Measurements from ENCODE around the gene BARHL1. TPM values are rescaled to one million over a fixed set of nuclear protein-coding genes. Genes with fewer than 3 reads are reported as not detected.

The BARHL1 gene
- total and polyA plus RNA-seq, 9 of the 15 experiments (the other 6 are each of a cell fraction or from before 2014, with no cell fraction given), result not detected

GRCh38 chr9:132631685-132632084 is 49.3 kb downstream of the BARHL1 start:
- FAIRE-seq, result no peak
- Histone ChIP-seq H3K4me2 (ENCODE audit: insufficient read depth, low read length) (no peak overlapping the region), H3K9me3 (replicated peaks; ENCODE audit: control insufficient read depth, insufficient read depth, low read depth, low read length) (no peaks in the 10 kb centered on the region), H4K20me1 (replicated peaks; ENCODE audit: control insufficient read depth, insufficient read depth, low read length) (0 out of 2 replicates have a peak, but pooled peaks cover 4% of the 10 kb centered on the region), H3K4me1 (replicated peaks in 1 of 2; ENCODE audit: control insufficient read depth in 2 of 2, insufficient read depth in 2 of 2, low read length in 2 of 2) (no peaks in the 10 kb centered on the region), H3K36me3 (ENCODE audit: control insufficient read depth, insufficient read depth, low read length) (peaks cover 82% of the 10 kb centered on the region; the same call in 2 of the 3 replicates), H3K9me1 (ENCODE audit: control insufficient read depth, insufficient read depth, low read length) (no peaks in the 10 kb centered on the region), H3K27ac (ENCODE audit: extremely low read depth, low read depth, low read length) (no peak overlapping the region), H2AFZ (ENCODE audit: low read depth, low read length) (no peak overlapping the region), H3K27me3 (ENCODE audit: control insufficient read depth in 2 of 2, insufficient read depth in 2 of 2, low read length in 2 of 2) (no peaks in the 10 kb centered on the region), H3K79me2 (ENCODE audit: control insufficient read depth, insufficient read depth, low read length) (no peaks in the 10 kb centered on the region), H3K4me3 (no peak overlapping the region), H3K9ac (ENCODE audit: insufficient read depth in 1 of 2, low read depth in 2 of 2, low read length in 2 of 2) (no peak overlapping the region)
- ChIA-PET POLR2A (no interaction called here), CTCF (ENCODE audit: low intra/inter-chr PET ratio) (no interaction called here)
- in situ Hi-C loops (cut with MboI) (no loop called here), intact Hi-C loops (cut with micrococcal nuclease) (no loop called here)
- TF ChIP-seq RFX1 (IDR thresholded peaks at IDR 0.05) (peak; percentile 21; the same call in 1 of the 2 replicates), RCOR1 (IDR thresholded peaks at IDR 0.05; ENCODE audit: borderline replicate concordance in 1 of 2, low read depth in 2 of 2, low read length in 2 of 2) (no peak)
- BruUV-seq (replicated peaks), result no TSS peak
- DNase-seq (ENCODE audit: extremely low read depth in 1 of 4, low spot score in 3 of 4), result no peak
- no peak for ATAC-seq
- 84% methylated on average over 7 of the region's 7 CpGs for WGBS (ENCODE audit: insufficient coverage, low coverage, missing lambda C conversion rate)

DNA sequence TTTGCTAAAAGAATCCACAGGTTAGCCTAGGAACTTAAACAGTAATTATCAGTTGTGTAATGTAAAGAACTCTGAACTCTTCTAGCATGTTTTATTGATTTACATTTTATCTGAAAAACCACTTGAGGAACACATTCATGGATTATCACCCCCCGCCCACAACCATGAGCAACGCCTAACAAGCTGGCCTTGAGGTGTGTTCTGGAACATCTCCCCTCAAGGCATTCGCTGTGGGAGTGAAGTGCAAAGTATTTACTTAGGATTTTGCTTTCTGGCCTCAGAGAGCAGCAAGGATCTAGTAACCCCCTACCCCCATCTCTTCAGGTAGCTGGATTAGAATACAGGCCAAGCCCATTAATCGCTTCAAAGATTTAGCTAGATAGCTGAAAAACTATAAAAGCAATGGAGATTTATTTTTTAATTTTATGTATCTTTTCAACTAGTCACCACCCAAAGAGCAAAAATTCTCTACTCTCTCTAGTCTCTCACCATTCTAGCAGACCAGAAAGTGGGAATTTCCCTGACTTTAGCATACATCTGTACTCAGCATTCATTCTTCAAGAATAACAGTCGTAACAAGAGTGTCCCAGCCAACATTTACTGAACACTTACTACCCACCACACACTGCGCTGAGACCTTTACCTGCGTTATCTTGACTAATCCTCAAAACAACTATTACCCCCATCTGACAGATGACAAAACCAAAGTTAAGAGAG is 50.2 kb downstream of the BARHL1 start:
- no peak overlapping the region for H3K4me3 ChIP-seq
- H2AFZ ChIP-seq (ENCODE audit: low read depth, low read length), result no peak overlapping the region
- intact Hi-C loops (cut with micrococcal nuclease), result no loop called here
- H3K79me2 ChIP-seq (ENCODE audit: control insufficient read depth, insufficient read depth, low read length), result no peaks in the 10 kb centered on the region
- FAIRE-seq (no peak), ATAC-seq (no peak), DNase-seq (ENCODE audit: extremely low read depth in 1 of 4, low spot score in 3 of 4) (no peak)
- BruUV-seq (replicated peaks), result no TSS peak
- H3K9me1 ChIP-seq (ENCODE audit: control insufficient read depth, insufficient read depth, low read length), result no peaks in the 10 kb centered on the region
- no peak for TF ChIP-seq JUNB (CRISPR knock-in tag; conservative IDR thresholded peaks at IDR 0.05)
- TF ChIP-seq RFX5 (IDR thresholded peaks at IDR 0.05; ENCODE audit: low read depth, low read length), result no peak
- TF ChIP-seq ZKSCAN3 (CRISPR knock-in tag; IDR thresholded peaks at IDR 0.05), result no peak
- TF ChIP-seq ZNF717 (CRISPR knock-in tag; IDR thresholded peaks at IDR 0.05), result no peak
- TF ChIP-seq SRSF7 (optimal IDR thresholded peaks at IDR 0.05; ENCODE audit: low read depth, low read length), result no peak
- no peak for TF ChIP-seq HDAC3 (IDR thresholded peaks at IDR 0.05; ENCODE audit: borderline replicate concordance, partially characterized antibody)
- CTCF ChIA-PET (ENCODE audit: low intra/inter-chr PET ratio), result no interaction called here
- no peaks in the 10 kb centered on the region for H3K27me3 ChIP-seq (ENCODE audit: control insufficient read depth in 2 of 2, insufficient read depth in 2 of 2, low read length in 2 of 2)
- H3K4me1 ChIP-seq (replicated peaks in 1 of 2; ENCODE audit: control insufficient read depth in 2 of 2, insufficient read depth in 2 of 2, low read length in 2 of 2), result no peaks in the 10 kb centered on the region
- 0 out of 2 replicates have a peak, but pooled peaks cover 4% of the 10 kb centered on the region for H4K20me1 ChIP-seq (replicated peaks; ENCODE audit: control insufficient read depth, insufficient read depth, low read length)
- peaks cover 78% of the 10 kb centered on the region; the same call in 2 of the 3 replicates for H3K36me3 ChIP-seq (ENCODE audit: control insufficient read depth, insufficient read depth, low read length)
- H3K9me3 ChIP-seq (replicated peaks; ENCODE audit: control insufficient read depth, insufficient read depth, low read depth, low read length), result no peaks in the 10 kb centered on the region
- POLR2A ChIA-PET, result interaction anchor here (1.3 kb wide), 1 partner anchor 12 kb away, joined by 3 read pairs; no protein-coding TSS in a partner anchor
- H3K4me2 ChIP-seq (ENCODE audit: insufficient read depth, low read length), result no peak overlapping the region
- 90% methylated on average over 7 of the region's 7 CpGs for WGBS (ENCODE audit: insufficient coverage, low coverage, missing lambda C conversion rate)
- no peak overlapping the region for H3K27ac ChIP-seq (ENCODE audit: extremely low read depth, low read depth, low read length)
- in situ Hi-C loops (cut with MboI), result no loop called here
- no peak overlapping the region for H3K9ac ChIP-seq (ENCODE audit: insufficient read depth in 1 of 2, low read depth in 2 of 2, low read length in 2 of 2)

Data from K562 (cell line).